Stimulated activated CD4-positive, alpha-beta T cell treated with anti-CD3 and anti-CD28 coated beads, TNF-alpha, amount 100 ng/mL, for 24 hours (primary cell): ENCODE measurements around the gene SPATS2.
"Not testable (repeated sequence)": the region's sequence is repeated elsewhere in the genome, so short reads cannot be mapped to it uniquely, and the experiment has no call there.

Experiments
- DNase-seq, 3 experiments: peaks; one replicate each; pipeline ENCODE4 v3.0.0-alpha.2; 2020; ENCODE audit warnings: low read depth in 3 of 3

The SPATS2 gene

GRCh38 chr12:49404956-49405355 lies 37.7 kb downstream of the SPATS2 start:
- DNase-seq, result no peak

- DNase-seq, result no peak
Measured at GRCh38 chr12:49410818-49411217, 43.6 kb downstream of the SPATS2 start.

DNA sequence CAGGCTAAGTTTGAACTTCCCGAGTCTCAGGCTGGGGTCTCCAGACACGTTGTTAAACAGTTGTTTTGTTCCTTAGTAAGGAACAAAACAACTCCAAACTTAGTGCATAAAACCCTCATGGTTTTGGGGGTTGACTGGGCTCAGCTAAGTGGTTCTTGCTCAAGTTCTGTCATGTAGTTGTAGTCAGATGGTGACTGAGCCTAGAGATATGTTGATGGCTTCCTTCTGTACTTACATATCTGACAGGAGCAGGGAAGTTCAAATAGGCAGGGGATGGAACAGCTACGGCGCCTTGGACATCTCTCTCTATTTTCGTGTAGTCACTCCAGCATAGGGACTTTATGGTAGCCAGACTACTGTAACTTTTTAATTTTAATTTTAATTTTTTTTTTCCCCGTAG lies 45.7 kb downstream of the SPATS2 start:
- DNase-seq, result no peak

- DNase-seq, result no peak
Measured at GRCh38 chr12:49413796-49414195, 46.5 kb downstream of the SPATS2 start.

GRCh38 chr12:49414364-49414763 lies 47.1 kb downstream of the SPATS2 start:
- DNase-seq, result no peak

- no peak for DNase-seq
Measured at GRCh38 chr12:49415521-49415970, 48.3 kb downstream of the SPATS2 start.

GRCh38 chr12:49416892-49417291 lies 49.6 kb downstream of the SPATS2 start:
- no peak for DNase-seq

GRCh38 chr12:49417558-49417957 lies 50.3 kb downstream of the SPATS2 start:
- no peak for DNase-seq

GRCh38 chr12:49420556-49420955 lies 53.3 kb downstream of the SPATS2 start:
- no peak for DNase-seq

- DNase-seq, result no peak
Measured at GRCh38 chr12:49422114-49422513, 54.9 kb downstream of the SPATS2 start.

- DNase-seq, result no peak
Measured at GRCh38 chr12:49428793-49429192, 61.5 kb downstream of the SPATS2 start.

DNA sequence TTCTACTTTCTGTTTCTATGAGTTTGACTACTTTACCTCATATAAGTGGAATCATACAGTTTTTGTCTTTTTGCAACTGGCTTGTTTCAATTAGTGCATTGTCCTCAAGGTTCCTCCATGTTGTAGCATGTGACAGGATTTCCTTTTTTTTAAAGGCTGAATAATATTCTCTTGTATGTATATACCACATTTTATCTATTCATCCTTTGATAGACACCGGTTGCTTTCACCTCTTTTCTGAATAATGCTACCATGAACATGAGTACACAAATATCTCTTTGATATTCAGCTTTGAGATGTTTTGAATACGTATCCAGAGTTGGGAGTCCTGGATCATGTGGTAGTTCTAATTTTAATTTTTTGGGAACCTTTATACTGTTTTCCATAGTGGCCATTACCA lies 65.4 kb downstream of the SPATS2 start:
- no peak for DNase-seq

DNA sequence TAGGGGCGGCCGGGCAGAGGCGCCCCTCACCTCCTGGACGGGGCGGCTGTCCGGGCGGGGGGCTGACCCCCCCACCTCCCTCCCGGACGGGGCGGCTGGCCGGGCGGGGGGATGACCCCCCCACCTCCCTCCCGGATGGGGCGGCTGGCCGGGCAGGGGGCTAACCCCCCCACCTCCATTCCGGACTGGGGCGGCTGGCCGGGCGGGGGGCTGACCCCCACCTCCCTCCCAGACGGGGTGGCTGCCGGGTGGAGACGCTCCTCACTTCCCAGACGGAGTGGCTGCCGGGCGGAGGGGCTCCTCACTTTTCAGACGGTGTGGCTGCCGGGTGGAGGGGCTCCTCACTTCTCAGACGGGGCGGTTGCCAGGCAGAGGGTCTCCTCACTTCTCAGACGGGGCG lies 69.5 kb downstream of the SPATS2 start:
- DNase-seq, result not testable (repeated sequence)

GRCh38 chr12:49439042-49439441 lies 71.8 kb downstream of the SPATS2 start:
- no peak for DNase-seq

GRCh38 chr12:49440035-49440434 lies 72.8 kb downstream of the SPATS2 start:
- DNase-seq, result no peak

- no peak for DNase-seq
Measured at GRCh38 chr12:49442915-49443314, 75.7 kb downstream of the SPATS2 start.

- no peak for DNase-seq
Measured at GRCh38 chr12:49446571-49446970, 79.3 kb downstream of the SPATS2 start.

- no peak for DNase-seq
Measured at GRCh38 chr12:49448858-49449257, 81.6 kb downstream of the SPATS2 start.

DNA sequence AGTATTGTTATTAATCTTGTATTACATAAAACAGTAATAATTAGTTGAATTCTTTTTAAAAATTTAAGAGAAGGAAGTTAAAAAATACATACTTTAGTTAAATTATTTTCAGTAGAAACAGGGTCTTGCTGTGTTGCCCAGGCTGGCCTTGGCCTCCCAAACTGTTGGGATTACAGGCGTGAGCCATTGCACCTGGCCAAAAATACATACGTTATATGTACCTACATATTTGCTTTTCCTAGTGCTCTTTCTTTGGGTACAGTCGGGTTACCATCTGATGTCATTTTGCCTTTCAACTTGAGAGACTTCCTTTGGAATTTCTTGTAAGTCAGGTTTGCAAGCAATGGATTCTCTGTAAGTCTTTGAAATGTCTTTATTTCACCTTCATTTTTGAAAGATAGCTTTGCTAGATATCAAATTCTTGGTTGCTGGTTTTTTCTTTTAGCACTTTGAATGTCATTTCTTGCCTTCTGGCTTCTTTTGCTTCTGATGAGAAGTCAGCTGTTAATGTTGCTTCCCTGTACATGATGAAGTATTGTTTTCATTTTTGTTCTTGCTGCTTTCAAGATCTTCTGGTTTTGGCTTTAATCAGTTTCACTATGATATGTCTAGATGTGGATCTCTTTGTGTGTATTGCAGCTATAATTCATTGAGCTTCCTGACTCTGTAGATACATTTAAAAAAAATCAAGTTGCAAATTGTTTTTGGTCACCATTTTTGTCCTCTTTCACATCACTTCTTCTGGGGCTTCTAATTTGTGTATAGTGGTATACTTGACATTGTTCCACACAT lies 84.4 kb downstream of the SPATS2 start:
- DNase-seq, result no peak

GRCh38 chr12:49455501-49455900 lies 88.2 kb downstream of the SPATS2 start:
- no peak for DNase-seq

- no peak for DNase-seq
Measured at GRCh38 chr12:49456131-49456679, 88.9 kb downstream of the SPATS2 start.

DNA sequence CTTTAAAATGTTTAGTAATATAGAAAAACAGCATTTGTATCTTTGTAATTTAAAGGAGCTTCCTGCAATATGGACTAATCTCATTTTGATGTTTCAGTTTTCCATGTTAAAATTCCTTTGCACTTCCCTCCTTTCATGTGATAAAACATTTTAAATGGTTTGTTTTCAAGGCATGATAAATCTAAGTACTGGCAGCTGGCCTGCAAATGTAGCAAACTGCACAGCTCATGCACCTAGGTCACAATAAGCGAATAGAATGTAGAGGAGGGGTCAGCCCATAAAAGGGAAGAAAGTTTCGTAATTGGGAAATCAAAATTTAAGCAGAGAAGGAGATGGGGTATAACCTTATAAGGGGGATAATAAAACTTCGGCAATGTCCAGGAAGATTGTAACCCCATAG lies 91.6 kb downstream of the SPATS2 start:
- DNase-seq, result no peak

GRCh38 chr12:49461221-49461620 lies 94.0 kb downstream of the SPATS2 start:
- no peak for DNase-seq
